GM12874 (cell line): Measurements from ENCODE around the gene RSPH6A.

Experiments used
- TF ChIP-seq, protein P1 (sequence below): IDR thresholded peaks from 2 replicates; pipeline ENCODE4 v1.5.1; 2011; ENCODE audit warnings: low read depth, mild to moderate bottlenecking, control low read depth, low read length, moderate library complexity; ENCODE audit not compliant: insufficient read depth

RSPH6A gene

DNA sequence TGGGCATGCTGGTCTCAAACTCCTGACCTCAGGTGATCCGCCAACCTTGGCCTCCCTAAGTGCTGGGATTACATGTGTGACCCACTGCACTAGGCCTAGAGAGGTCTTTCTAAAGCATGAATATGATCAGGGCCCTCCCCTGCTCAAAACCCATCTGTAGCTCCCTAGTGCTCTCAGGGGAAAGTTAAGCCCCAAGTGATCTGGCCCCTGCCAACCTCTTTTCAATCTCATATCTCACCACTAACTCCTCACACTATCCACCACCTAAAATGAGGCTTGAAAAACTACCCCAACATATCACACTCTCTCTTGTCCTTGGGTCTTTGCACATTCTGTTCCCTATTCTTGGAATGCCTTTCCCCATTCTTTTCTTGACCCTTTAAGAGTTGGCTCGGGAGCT lies 20.5 kb downstream of the RSPH6A start:
- TF ChIP-seq, protein P1, sequence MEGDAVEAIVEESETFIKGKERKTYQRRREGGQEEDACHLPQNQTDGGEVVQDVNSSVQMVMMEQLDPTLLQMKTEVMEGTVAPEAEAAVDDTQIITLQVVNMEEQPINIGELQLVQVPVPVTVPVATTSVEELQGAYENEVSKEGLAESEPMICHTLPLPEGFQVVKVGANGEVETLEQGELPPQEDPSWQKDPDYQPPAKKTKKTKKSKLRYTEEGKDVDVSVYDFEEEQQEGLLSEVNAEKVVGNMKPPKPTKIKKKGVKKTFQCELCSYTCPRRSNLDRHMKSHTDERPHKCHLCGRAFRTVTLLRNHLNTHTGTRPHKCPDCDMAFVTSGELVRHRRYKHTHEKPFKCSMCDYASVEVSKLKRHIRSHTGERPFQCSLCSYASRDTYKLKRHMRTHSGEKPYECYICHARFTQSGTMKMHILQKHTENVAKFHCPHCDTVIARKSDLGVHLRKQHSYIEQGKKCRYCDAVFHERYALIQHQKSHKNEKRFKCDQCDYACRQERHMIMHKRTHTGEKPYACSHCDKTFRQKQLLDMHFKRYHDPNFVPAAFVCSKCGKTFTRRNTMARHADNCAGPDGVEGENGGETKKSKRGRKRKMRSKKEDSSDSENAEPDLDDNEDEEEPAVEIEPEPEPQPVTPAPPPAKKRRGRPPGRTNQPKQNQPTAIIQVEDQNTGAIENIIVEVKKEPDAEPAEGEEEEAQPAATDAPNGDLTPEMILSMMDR: no peak

DNA sequence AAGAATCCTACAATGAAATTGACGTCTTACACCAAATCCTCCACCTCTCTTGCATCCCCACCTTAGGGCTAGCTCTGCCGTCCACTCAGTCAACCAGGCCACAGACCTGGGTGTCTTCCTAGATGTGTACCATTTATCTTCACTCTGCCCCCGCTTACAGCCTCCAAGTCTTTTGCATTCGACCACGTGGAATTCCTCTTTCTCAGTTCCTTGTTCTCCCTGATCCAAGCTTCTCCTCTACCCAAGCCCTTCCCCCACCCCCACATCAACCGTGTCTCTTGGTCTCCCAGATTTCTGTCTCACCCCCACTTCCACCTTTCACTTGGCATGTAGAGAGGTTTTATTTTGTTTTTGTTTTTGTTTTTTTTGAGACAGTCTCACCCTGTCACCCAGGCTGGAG lies 21.2 kb downstream of the RSPH6A start:
- TF ChIP-seq, protein P1: no peak

DNA sequence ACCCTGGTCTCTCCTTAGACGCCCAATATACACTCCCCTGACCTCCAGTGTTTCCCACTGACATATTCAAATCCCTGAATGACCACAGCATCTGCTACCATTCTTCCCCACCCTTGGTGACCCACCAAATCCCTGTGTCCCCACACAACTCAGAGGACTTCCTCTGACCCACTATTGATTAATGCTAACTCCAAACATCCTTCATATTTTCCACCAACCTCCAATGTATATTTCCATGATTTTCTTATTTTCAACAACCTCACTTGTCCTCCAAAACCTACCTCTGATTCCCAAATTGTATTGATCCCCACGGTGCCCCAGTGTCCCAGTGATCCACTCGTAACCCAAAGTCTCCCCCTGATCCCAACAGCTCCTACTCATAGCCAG lies 21.9 kb downstream of the RSPH6A start:
- TF ChIP-seq, protein P1: no peak

DNA sequence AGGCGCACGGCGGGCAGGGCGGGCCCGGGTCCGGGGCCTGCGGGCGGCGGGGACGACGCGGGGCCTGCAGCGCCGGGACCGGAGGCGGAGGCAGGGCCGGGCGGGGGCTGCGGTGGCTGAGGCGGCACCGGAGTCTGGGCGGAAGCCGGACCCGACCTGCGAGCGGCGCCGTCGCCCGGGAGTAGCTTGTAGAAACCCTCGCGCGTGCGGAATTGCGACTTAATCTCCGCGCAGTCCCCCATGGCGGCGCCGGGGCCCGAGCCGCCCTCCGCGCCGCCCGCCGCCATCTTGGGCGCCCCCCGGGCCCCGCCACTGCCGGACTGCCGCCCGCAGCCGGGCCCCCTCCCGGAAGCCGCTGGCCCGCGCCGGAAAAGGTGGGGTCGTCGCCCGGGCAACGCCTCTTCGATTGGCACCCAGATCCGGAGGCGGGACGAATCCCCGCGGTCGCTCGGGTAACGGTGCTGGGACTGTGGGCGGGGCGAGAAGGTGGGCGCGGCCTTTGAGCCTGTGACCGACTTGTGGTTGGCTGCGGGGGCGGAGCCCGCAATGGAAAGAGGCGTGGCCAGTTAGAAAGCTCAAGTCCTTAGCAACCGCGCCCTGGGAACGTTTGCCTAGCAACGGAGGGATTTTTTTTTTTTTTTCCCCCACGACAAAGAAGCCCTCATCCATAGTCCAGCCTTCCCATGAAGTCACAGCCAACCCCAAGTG lies 22.5 kb downstream of the RSPH6A start, which contains the start of gene DMWD:
Gene DMWD (minus strand): TSS at position 376 of the 708 bp plus-strand sequence. CDS start 89 bp downstream, at position 287.
- TF ChIP-seq, protein P1: no peak

DNA sequence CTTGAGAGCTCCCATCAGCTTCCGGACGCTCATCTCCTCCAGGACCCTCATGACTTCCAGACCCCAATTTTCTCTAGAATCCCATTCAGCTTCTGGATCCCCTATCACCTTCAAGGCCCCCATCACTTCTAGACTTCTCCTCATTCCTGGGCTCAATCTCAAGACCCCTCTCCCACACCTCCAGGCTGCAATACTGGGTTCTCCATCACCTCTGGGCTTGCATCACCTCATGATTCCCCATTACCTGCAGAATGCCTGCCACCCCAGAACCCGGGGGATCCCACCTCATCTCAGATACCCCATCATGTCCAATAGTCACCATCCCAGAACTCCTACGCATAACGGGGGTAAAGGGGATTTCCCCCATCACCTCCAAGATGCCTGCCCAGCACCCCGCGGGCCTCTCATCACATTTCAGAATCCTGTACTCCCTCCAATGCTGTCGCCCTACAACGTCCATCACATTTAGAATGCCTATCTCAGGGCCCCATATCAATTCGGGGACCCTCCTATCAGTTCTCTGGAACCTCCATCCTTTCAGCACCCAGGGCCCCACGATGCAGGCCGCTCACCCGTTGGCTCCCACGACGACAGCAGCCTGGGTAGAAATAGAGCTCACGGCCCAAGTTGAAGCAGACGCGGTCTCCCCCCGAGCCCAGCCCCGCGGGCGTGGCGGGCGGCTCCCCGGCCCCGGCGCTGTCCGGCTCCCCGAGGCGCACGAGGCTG lies 23.2 kb downstream of the RSPH6A start:
- TF ChIP-seq, protein P1: no peak

DNA sequence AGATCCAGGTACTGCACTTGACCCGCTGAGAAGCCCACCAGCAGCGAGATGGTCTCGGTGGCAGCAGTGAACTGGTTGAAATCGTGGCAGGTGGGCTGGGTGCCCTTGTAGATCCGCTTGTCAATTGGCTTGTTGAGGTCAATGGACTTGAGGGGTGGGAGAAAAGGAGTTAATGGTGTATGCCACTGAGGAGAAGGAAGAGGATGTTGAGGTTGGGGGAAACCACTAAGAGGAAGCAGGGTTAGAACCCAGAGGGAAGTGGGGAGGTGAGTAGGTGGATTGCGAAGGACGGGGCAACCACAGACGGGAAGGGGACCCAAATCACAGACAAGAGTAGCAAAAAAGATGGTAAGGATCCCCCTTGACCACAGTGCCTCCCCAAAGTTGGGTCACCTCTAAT lies 24.2 kb downstream of the RSPH6A start:
- TF ChIP-seq, protein P1: no peak

DNA sequence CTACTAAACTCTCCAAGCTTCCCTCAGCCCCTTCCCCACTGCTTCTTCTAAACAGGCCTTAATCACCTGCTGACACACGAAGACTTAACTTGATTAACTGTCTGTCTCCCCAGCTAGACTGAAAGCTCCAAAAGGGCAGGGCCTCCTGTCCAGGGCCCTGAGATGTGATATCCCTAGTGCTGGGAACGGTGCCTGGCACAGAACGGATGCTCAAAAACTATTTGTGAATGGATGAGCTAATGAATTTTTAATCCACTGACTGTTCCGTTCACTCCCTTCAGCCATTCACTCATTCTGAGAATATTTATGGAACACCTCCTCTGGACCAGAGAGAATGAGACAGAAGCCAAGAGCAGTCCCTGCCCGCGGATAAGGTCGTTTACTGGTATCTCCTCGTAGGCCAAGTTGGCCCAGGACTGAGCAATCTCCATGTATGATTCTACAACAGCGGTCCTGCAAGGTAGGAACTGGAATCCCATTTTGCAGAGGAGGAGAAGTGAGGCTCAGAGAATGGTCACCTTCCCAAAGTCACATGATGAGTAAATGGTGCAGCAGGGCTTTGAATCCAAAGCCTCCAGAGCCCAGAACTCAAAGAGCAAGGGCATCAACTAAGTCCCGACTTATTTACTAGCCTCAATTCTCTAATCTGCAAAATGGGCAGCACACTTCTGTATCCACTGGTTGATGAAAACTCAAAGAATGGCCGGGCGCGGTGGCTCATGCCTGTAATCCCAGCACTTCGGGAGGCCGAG lies 25.9 kb downstream of the RSPH6A start:
- TF ChIP-seq, protein P1: no peak
